CD4-positive, alpha-beta T cell treated with Interleukin-10 for 1 hour (primary cell): Measurements from ENCODE around the gene COG4.
"Not testable (repeated sequence)": the region's sequence is repeated elsewhere in the genome, so short reads cannot be mapped to it uniquely, and the experiment has no call there.

Source experiments
- DNase-seq: peaks from one replicate; pipeline ENCODE4 v3.0.0-alpha.2; 2020

Gene COG4

GRCh38 chr16:70526403-70526802, 3.0 kb upstream of the COG4 start:
- DNase-seq, result no peak

DNA sequence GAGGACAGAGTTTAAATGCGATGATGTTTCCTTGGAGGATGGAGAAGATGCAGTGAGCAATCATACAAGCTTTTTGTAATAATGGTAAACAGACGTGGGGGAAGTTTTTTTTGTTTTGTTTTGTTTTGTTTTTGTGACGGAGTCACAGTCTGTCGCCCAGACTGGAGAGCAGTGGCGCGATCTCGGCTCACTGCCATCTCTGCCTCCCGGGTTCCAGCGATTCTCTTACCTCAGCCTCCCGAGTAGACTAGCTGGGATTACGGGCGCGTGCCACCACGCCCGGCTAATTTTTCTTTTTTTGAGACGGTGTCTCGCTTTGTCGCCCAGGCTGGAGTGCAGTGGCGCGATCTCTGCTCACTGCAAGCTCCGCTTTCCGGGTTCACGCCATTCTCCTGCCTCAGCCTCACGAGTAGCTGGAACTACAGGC, 1.1 kb upstream of the COG4 start:
- not testable (repeated sequence) for DNase-seq

DNA sequence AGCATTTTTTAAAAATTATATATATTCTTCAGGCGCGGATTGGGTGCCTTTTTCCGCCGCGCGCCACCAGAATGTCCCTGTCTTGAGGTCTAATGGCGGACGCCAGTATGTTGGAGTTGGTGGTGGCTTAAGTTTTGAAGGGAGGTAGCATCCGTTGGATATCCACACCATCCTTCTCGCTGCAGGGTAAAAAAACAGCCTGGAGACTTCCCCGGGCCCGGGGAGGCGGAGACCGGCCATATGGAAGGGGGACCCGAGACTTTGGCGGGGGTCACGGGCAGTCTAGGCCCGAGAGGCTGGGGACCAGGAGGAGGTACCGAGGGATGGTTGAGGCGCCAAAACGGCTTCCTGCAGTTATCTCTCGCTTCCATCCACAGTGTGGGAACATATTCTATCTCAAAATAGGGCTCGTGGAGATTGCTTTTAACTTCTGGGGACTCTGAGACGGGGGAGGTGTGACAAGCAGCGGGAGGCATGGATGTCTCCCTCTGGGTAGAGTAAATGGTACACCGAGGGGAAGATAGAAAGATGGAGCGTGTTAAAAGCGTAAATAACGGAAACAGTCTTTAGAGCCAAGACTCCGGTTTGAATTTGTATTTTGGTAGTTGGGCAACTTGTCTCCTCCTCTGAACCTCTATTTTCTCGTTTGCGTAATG, 517 bp upstream of the COG4 start, which contains the start of gene SF3B3:
TSS of gene SF3B3 (plus strand) at position 74 of the 656 bp plus-strand sequence. CDS start 2,841 bp downstream, outside the sequence.
- no peak for DNase-seq

- DNase-seq, result peak; percentile 22
Observed at GRCh38 chr16:70522216-70523075, 908 bp downstream of the COG4 start.

DNA sequence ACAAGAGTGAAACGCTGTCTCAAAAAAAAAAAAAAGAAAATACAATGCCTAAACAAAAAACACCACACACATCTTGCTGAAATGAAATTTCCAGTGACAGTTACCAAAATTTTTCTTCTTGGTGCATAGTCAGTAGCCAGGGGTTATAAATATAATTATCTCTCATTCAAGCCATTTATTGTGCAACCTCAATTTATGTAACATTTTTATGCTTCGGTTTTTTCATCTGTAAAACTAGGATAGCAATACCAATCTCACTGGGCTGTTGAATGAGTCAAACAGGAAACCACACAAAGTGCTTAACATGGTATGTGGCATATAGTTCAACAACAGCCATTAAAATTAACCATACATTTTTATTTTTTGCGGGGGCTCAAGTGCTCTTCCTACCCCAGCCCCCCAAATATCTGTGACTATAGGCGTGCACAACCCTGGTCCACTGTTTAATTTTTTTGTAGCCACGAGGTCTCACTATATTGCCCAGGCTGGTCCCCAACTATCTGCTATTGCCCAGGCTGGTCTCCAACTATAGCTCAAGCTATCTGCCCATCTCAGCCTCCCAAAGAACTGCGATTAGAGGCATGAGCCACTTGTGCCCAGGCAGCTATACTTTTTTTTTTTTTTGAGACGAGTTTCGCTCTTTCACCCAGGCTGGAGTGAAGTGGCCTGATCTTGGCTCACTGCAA, 2.6 kb downstream of the COG4 start:
- DNase-seq, result peak; percentile 53

GRCh38 chr16:70512456-70512855, 10.9 kb downstream of the COG4 start:
- no peak for DNase-seq

DNA sequence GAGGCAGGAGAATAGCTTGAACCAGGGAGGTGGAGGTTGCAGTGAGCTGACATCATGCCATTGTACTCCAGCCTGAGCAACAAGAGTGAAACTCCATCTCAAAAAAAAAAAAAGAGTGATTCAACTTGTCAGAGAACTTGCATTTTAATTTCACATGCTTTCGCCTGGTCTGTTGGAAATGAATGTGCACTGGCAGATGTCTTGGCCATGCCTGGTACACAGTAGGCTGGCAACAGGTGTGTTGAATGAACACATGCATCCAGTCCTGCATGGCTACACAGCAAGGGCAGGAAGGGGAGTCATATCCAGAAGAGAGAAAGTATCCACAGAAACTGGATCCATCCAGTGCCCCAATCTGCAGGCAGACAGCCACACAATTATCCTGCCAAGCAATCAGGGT, 11.5 kb downstream of the COG4 start:
- no peak for DNase-seq

DNA sequence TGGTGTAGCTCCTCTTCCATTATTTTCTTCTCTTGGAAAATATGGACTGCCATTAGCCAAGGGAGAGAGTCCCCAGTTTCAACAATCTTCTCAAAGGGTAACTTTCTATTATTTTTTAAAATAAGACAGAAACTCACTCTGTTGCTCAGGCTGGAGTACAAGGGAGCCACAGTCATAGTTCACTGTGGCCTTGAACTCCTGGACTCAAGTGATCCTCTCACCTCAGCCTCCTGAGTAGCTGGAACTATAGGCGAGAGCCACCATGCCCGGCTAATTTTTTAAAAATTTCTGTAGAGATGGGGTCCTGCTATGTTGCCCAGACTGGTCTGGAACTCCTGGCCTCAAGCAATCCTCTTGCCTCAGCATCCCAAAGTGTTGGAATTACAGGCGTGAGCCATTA, 13.1 kb downstream of the COG4 start:
- no peak for DNase-seq

- DNase-seq, result peak; percentile 43
Observed at GRCh38 chr16:70508752-70509151, 14.6 kb downstream of the COG4 start.

DNA sequence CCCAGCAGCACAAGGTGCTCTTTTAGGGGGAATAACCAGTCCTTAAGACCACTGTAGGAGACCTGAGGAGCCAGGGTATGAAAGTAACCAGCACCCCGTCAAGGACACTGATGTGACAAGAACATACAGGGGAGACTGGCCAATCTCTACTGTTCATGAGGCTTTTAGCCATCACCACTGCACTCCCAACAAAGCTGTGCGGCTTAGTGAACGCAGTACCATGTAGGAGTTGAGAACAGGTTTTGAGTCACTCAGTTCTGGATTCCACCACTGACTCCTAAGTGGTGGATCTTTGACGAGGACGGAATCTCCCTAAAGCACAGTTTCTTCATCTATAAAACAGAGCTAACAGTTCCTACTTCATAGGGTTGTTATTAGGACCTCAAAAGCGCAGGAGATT, 26.8 kb downstream of the COG4 start:
- DNase-seq, result no peak

GRCh38 chr16:70495425-70496182, 27.8 kb downstream of the COG4 start:
- DNase-seq, result no peak

- DNase-seq, result no peak
Observed at GRCh38 chr16:70494777-70495176, 28.6 kb downstream of the COG4 start.

GRCh38 chr16:70494202-70494770, 29.1 kb downstream of the COG4 start:
- DNase-seq, result no peak

GRCh38 chr16:70493802-70494201, 29.6 kb downstream of the COG4 start:
- DNase-seq, result no peak

DNA sequence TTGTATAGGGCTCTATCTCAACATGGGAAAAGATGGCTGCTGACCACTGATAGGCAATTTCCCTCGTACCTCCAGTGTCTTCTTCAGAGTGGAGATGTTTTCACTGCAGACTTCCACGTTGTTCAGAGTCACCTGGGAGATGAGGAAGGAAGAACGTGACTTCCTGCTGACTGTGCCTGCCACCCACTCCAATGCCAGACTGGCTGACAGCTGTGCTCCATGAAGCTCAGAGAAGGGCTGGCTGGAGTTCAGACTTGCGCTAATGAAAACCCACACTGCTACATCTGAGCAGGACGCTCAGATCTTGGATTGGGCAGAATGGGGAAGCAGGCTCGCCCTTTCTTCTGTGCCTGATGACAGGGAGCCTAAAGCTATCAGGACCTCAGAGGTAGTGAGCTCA, 33.1 kb downstream of the COG4 start:
- DNase-seq, result no peak

GRCh38 chr16:70484867-70485266, 38.5 kb downstream of the COG4 start:
- DNase-seq, result no peak

- DNase-seq, result no peak
Observed at GRCh38 chr16:70483426-70483825, 39.9 kb downstream of the COG4 start.

GRCh38 chr16:70482624-70483023, 40.7 kb downstream of the COG4 start:
- no peak for DNase-seq

DNA sequence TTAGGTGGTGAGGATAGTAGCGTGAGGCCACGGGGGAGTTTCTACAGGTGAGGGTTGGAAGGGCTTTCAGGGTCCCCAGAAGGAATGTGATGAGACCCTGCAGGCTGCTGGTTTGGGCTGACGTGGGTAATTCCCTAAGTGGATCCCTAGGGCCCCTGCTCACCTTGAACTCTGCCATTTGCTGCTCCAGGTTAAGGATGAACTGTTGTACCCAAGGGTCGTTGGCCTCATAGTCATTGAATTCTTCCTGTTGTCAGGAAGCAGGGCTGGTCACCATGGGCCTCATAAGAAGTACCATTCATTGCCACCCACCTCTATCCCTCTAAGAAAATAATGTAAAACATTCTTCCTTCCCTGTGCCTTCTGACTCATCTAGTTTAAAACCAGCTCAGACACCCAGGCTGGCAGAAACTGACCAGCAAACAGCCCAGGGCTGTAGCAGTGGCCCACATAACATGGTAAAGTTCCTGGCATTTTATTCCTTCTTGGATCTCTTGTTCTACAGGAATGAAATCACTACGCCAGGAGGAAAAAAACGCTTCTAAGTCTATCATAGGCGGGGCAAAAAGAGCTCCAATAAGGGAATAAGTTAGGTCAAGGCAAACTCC, 41.3 kb downstream of the COG4 start:
- no peak for DNase-seq

GRCh38 chr16:70480127-70481105, 42.9 kb downstream of the COG4 start:
- no peak for DNase-seq

DNA sequence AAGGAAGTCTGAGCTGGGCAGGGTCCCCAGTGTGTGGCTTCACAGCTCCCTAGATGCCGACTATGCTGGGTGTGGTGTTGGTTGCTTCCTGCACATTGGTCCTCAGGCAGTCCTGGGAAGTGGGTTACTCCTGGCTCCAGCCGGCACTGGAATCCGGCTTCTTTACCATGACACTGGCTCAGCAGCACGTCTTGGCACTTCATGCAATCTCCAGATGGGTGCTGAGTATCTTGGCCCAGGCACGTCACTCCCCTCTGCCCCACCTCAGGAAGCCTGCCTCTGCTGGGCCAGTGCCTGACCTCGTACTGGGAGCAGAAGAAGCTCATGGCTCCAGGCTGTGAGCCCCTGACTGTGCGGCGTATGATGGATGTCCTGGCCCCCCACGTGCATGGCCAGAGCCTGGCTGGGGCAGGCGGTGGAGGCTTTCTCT, 44.4 kb downstream of the COG4 start:
- DNase-seq, result no peak
